Measurements from ENCODE around the gene FRRS1. TPM values are rescaled to one million over a fixed set of nuclear protein-coding genes. Genes with fewer than 3 reads are reported as not detected.

Gene FRRS1
- total RNA-seq, 1 experiment from 2014 or later: 12.1 TPM

- Histone ChIP-seq H3K27ac (ENCODE audit: low read depth, low read length, poor library complexity, severe bottlenecking) (no peak overlapping the region), H3K27me3 (replicated peaks; ENCODE audit: insufficient read depth, low read depth, low read length, poor library complexity) (no peaks in the 10 kb centered on the region), H3K4me3 (ENCODE audit: low read depth, low read length, poor library complexity, severe bottlenecking) (no peak overlapping the region), H3K4me1 (ENCODE audit: insufficient read depth, low read length, poor library complexity, severe bottlenecking) (no peaks in the 10 kb centered on the region), H3K36me3 (ENCODE audit: insufficient read depth, low read length, poor library complexity, severe bottlenecking) (no peaks in the 10 kb centered on the region), H3K9me3 (ENCODE audit: low read depth, low read length, poor library complexity, severe bottlenecking) (no peaks in the 10 kb centered on the region)
- ChIA-PET POLR2A (ENCODE audit: low non-redundant PET) (no interaction called here), CTCF (no interaction called here)
- no peak for TF ChIP-seq CTCF (conservative IDR thresholded peaks at IDR 0.05; ENCODE audit: low read depth, low read length)
- no peak for TF ChIP-seq EZH2 (IDR thresholded peaks at IDR 0.05; ENCODE audit: borderline replicate concordance, low read depth, low read length, poor library complexity, severe bottlenecking)
- intact Hi-C loops (cut with micrococcal nuclease; ENCODE audit: unreplicated experiment): no loop called here
- no TSS peak for BruUV-seq (replicated peaks)
- no peak for DNase-seq (ENCODE audit: low spot score)
Observed at GRCh38 chr1:99672530-99673213, 93.8 kb downstream of the FRRS1 start.

- Histone ChIP-seq H3K4me1 (ENCODE audit: insufficient read depth, low read length, poor library complexity, severe bottlenecking) (no peaks in the 10 kb centered on the region), H3K36me3 (ENCODE audit: insufficient read depth, low read length, poor library complexity, severe bottlenecking) (no peaks in the 10 kb centered on the region), H3K9me3 (ENCODE audit: low read depth, low read length, poor library complexity, severe bottlenecking) (no peaks in the 10 kb centered on the region), H3K27ac (ENCODE audit: low read depth, low read length, poor library complexity, severe bottlenecking) (no peak overlapping the region), H3K4me3 (ENCODE audit: low read depth, low read length, poor library complexity, severe bottlenecking) (no peak overlapping the region), H3K27me3 (replicated peaks; ENCODE audit: insufficient read depth, low read depth, low read length, poor library complexity) (no peaks in the 10 kb centered on the region)
- ChIA-PET POLR2A (ENCODE audit: low non-redundant PET) (no interaction called here), CTCF (no interaction called here)
- BruUV-seq (replicated peaks): no TSS peak
- TF ChIP-seq EZH2 (IDR thresholded peaks at IDR 0.05; ENCODE audit: borderline replicate concordance, low read depth, low read length, poor library complexity, severe bottlenecking): no peak
- TF ChIP-seq CTCF (conservative IDR thresholded peaks at IDR 0.05; ENCODE audit: low read depth, low read length): no peak
- intact Hi-C loops (cut with micrococcal nuclease; ENCODE audit: unreplicated experiment): no loop called here
- no peak for DNase-seq (ENCODE audit: low spot score)
Observed at GRCh38 chr1:99672038-99672437, 94.4 kb downstream of the FRRS1 start.

- Histone ChIP-seq H3K4me1 (ENCODE audit: insufficient read depth, low read length, poor library complexity, severe bottlenecking) (no peaks in the 10 kb centered on the region), H3K4me3 (ENCODE audit: low read depth, low read length, poor library complexity, severe bottlenecking) (no peak overlapping the region), H3K9me3 (ENCODE audit: low read depth, low read length, poor library complexity, severe bottlenecking) (no peaks in the 10 kb centered on the region), H3K27me3 (replicated peaks; ENCODE audit: insufficient read depth, low read depth, low read length, poor library complexity) (no peaks in the 10 kb centered on the region), H3K27ac (ENCODE audit: low read depth, low read length, poor library complexity, severe bottlenecking) (no peak overlapping the region), H3K36me3 (ENCODE audit: insufficient read depth, low read length, poor library complexity, severe bottlenecking) (no peaks in the 10 kb centered on the region)
- ChIA-PET POLR2A (ENCODE audit: low non-redundant PET) (no interaction called here), CTCF (no interaction called here)
- intact Hi-C loops (cut with micrococcal nuclease; ENCODE audit: unreplicated experiment): no loop called here
- no TSS peak for BruUV-seq (replicated peaks)
- no peak for DNase-seq (ENCODE audit: low spot score)
- TF ChIP-seq EZH2 (IDR thresholded peaks at IDR 0.05; ENCODE audit: borderline replicate concordance, low read depth, low read length, poor library complexity, severe bottlenecking): no peak
- TF ChIP-seq CTCF (conservative IDR thresholded peaks at IDR 0.05; ENCODE audit: low read depth, low read length): no peak
Observed at GRCh38 chr1:99670583-99670982, 95.9 kb downstream of the FRRS1 start.

Measured in A673 (cell line).